ENCODE data around the gene PRR33.

DNA sequence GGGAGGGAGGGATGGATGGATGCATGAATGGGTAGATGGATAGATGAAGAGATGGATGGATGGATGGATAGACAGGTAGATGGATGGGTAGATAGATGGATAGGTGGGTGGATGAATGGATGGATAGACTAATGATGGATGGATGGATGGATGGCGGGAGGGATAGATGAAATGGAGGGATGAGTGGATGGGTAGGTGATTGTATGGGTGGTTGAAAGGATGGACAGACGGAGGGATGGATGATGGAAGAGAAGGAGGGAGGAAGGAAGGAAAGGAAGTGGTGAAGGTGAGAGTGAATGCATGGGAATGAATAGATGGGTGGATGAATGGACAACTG is 24.1 kb upstream of the PRR33 start:
- no peak for TF ChIP-seq POLR2A (IDR thresholded peaks at IDR 0.05)
- TF ChIP-seq, protein P1, sequence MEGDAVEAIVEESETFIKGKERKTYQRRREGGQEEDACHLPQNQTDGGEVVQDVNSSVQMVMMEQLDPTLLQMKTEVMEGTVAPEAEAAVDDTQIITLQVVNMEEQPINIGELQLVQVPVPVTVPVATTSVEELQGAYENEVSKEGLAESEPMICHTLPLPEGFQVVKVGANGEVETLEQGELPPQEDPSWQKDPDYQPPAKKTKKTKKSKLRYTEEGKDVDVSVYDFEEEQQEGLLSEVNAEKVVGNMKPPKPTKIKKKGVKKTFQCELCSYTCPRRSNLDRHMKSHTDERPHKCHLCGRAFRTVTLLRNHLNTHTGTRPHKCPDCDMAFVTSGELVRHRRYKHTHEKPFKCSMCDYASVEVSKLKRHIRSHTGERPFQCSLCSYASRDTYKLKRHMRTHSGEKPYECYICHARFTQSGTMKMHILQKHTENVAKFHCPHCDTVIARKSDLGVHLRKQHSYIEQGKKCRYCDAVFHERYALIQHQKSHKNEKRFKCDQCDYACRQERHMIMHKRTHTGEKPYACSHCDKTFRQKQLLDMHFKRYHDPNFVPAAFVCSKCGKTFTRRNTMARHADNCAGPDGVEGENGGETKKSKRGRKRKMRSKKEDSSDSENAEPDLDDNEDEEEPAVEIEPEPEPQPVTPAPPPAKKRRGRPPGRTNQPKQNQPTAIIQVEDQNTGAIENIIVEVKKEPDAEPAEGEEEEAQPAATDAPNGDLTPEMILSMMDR (IDR thresholded peaks at IDR 0.05) = no peak

All from heart left ventricle (tissue), 13 donors.